HG03045 (cell line): ENCODE measurements around the gene CRYL1.

Source experiments
- ATAC-seq: cut with Tn5 transposase; IDR thresholded peaks from one replicate; pipeline ENCODE4 v1.9.1; 2021; ENCODE audit warnings: mild to moderate bottlenecking, moderate library complexity; ENCODE audit not compliant: unreplicated experiment

The CRYL1 gene

GRCh38 chr13:20387006-20387405 lies 138.7 kb downstream of the CRYL1 start:
- ATAC-seq: no peak

GRCh38 chr13:20383058-20383457 lies 142.6 kb downstream of the CRYL1 start:
- ATAC-seq: no peak

- no peak for ATAC-seq
Observed at GRCh38 chr13:20381401-20381800, 144.3 kb downstream of the CRYL1 start.

GRCh38 chr13:20378721-20379120 lies 146.9 kb downstream of the CRYL1 start:
- no peak for ATAC-seq

- ATAC-seq: no peak
Observed at GRCh38 chr13:20377720-20378119, 147.9 kb downstream of the CRYL1 start.

GRCh38 chr13:20375871-20376270 lies 149.8 kb downstream of the CRYL1 start:
- no peak for ATAC-seq

- no peak for ATAC-seq
Observed at GRCh38 chr13:20373861-20374260, 151.8 kb downstream of the CRYL1 start.

GRCh38 chr13:20371825-20372224 lies 153.8 kb downstream of the CRYL1 start:
- no peak for ATAC-seq

GRCh38 chr13:20370815-20371421 lies 154.7 kb downstream of the CRYL1 start:
- no peak for ATAC-seq

- ATAC-seq: no peak
Observed at GRCh38 chr13:20369886-20370361, 155.7 kb downstream of the CRYL1 start.

- ATAC-seq: no peak
Observed at GRCh38 chr13:20366056-20366455, 159.6 kb downstream of the CRYL1 start.

- no peak for ATAC-seq
Observed at GRCh38 chr13:20363603-20364002, 162.1 kb downstream of the CRYL1 start.

- no peak for ATAC-seq
Observed at GRCh38 chr13:20363172-20363571, 162.5 kb downstream of the CRYL1 start.

- ATAC-seq: no peak
Observed at GRCh38 chr13:20362484-20363041, 163.1 kb downstream of the CRYL1 start.

- no peak for ATAC-seq
Observed at GRCh38 chr13:20360835-20361412, 164.7 kb downstream of the CRYL1 start.

GRCh38 chr13:20360041-20360491 lies 165.6 kb downstream of the CRYL1 start:
- ATAC-seq: no peak

GRCh38 chr13:20359335-20359734 lies 166.3 kb downstream of the CRYL1 start:
- no peak for ATAC-seq

- ATAC-seq: no peak
Observed at GRCh38 chr13:20358022-20358421, 167.6 kb downstream of the CRYL1 start.

GRCh38 chr13:20356444-20356843 lies 169.2 kb downstream of the CRYL1 start:
- ATAC-seq: no peak

GRCh38 chr13:20354722-20355121 lies 170.9 kb downstream of the CRYL1 start:
- no peak for ATAC-seq

- no peak for ATAC-seq
Observed at GRCh38 chr13:20353973-20354372, 171.7 kb downstream of the CRYL1 start.
